Esophagus muscularis mucosa (tissue), 4 donors: Measurements from ENCODE around the gene GOLGA5. TPM values are rescaled to one million over a fixed set of nuclear protein-coding genes. Genes with fewer than 3 reads are reported as not detected.

ENCODE experiments used
- DNase-seq: peaks from one replicate; pipeline ENCODE4 v3.0.0-alpha.2; 2017; ENCODE audit errors: extremely low spot score
- H3K27ac ChIP-seq, 4 donors: fragments of 200-600 bp; sonication (generic); replicated peaks in 1 of 4; 1 replicate in 3 of 4; 2 replicates in 1 of 4; pipeline ENCODE4 v1.5.1; 2016 to 2019; ENCODE audit warnings: mild to moderate bottlenecking in 1 of 4
- H3K27me3 ChIP-seq, 4 donors: fragments of 200-600 bp; sonication (generic); one replicate each; pipeline versions ENCODE4 v1.5.1 to v1.6.0; 2016 to 2019
- H3K36me3 ChIP-seq, 4 donors: fragments of 200-600 bp; sonication (generic); one replicate each; pipeline ENCODE4 v1.5.1; 2016 to 2019
- H3K4me1 ChIP-seq, 4 donors: fragments of 200-600 bp; sonication (generic); one replicate each; pipeline ENCODE4 v1.5.1; 2016 to 2019
- H3K4me3 ChIP-seq, 4 donors: fragments of 200-600 bp; sonication (generic); 1 replicate in 2 of 4; 2 replicates in 2 of 4; pipeline ENCODE4 v1.5.1; 2016 to 2019; ENCODE audit warnings: mild to moderate bottlenecking in 4 of 4, moderate library complexity in 1 of 4
- H3K9me3 ChIP-seq, 4 donors: fragments of 200-600 bp; sonication (generic); 1 replicate in 3 of 4; 2 replicates in 1 of 4; pipeline ENCODE4 v1.5.1; 2016 to 2019
- EP300 ChIP-seq: sonication (generic); formaldehyde crosslinking; IDR thresholded peaks from one replicate; pipeline ENCODE4 v1.6.1; 2017; ENCODE audit warnings: antibody characterized with exemption
- POLR2A ChIP-seq: fragments of 450-650 bp; IDR thresholded peaks from one replicate; pipeline ENCODE4 v1.6.1; 2017; ENCODE audit warnings: antibody characterized with exemption, moderate library complexity, mild to moderate bottlenecking, low read depth
- POLR2AphosphoS5 ChIP-seq, 2 donors: sonication (generic); formaldehyde crosslinking; IDR thresholded peaks; one replicate each; pipeline ENCODE4 v1.6.1; 2017; ENCODE audit warnings: antibody characterized with exemption in 2 of 2
- WGBS: methylation state at CpG from one replicate; pipeline ENCODE4 v1.1.5; 2018; 5-methylcytosine and 5-hydroxymethylcytosine counted together
- intact Hi-C: fragments of 100-400 bp; cut with DNase I; formaldehyde crosslinking; loops from one replicate; pipeline ENCODE4 v1.15.1; 2023
- total RNA-seq, 4 donors: library from RNA; depleted of rRNA; stranded (reverse); fragments of >200 nt; gene quantifications; one replicate each; pipeline versions ENCODE4 v1.1.0 to v1.2.1, GENCODE V29; 2016
- TF ChIP-seq, protein P1 (sequence below), 3 experiments: fragments of 200-600 bp in 2 of 3; fragments of 450-650 bp in 1 of 3; sonication (generic) in 2 of 3; IDR thresholded peaks; one replicate each; pipeline ENCODE4 v1.5.1; 2017 to 2019; ENCODE audit warnings: antibody characterized with exemption in 3 of 3, mild to moderate bottlenecking in 2 of 3, moderate library complexity in 1 of 3

The GOLGA5 gene
- total RNA-seq, 4 donors from 2014 or later: 33.0 to 35.4 (median 34.3) TPM

GRCh38 chr14:92830902-92831301 lies 36.8 kb downstream of the GOLGA5 start:
- no peak overlapping the region for H3K27ac ChIP-seq
- intact Hi-C loops: no loop called here
- H3K4me3 ChIP-seq: no peak overlapping the region
- no peak for TF ChIP-seq POLR2AphosphoS5 (IDR thresholded peaks at IDR 0.05)
- TF ChIP-seq, protein P1, sequence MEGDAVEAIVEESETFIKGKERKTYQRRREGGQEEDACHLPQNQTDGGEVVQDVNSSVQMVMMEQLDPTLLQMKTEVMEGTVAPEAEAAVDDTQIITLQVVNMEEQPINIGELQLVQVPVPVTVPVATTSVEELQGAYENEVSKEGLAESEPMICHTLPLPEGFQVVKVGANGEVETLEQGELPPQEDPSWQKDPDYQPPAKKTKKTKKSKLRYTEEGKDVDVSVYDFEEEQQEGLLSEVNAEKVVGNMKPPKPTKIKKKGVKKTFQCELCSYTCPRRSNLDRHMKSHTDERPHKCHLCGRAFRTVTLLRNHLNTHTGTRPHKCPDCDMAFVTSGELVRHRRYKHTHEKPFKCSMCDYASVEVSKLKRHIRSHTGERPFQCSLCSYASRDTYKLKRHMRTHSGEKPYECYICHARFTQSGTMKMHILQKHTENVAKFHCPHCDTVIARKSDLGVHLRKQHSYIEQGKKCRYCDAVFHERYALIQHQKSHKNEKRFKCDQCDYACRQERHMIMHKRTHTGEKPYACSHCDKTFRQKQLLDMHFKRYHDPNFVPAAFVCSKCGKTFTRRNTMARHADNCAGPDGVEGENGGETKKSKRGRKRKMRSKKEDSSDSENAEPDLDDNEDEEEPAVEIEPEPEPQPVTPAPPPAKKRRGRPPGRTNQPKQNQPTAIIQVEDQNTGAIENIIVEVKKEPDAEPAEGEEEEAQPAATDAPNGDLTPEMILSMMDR (IDR thresholded peaks at IDR 0.05): no peak
- TF ChIP-seq POLR2A: no peak
- TF ChIP-seq EP300: no peak
- DNase-seq: no peak
- no peaks in the 10 kb centered on the region for H3K4me1 ChIP-seq
- H3K36me3 ChIP-seq: peaks cover 63 to 96% (median 87%) of the 10 kb centered on the region in 4 donors
- no peaks in the 10 kb centered on the region for H3K27me3 ChIP-seq
- 75% methylated on average over 2 of the region's 2 CpGs for WGBS
- H3K9me3 ChIP-seq: no peaks in the 10 kb centered on the region

GRCh38 chr14:92832137-92832700 lies 38.1 kb downstream of the GOLGA5 start:
- TF ChIP-seq POLR2A: no peak
- TF ChIP-seq, protein P1 (IDR thresholded peaks at IDR 0.05): no peak
- TF ChIP-seq POLR2AphosphoS5 (IDR thresholded peaks at IDR 0.05): no peak
- no peak for TF ChIP-seq EP300
- no peak overlapping the region for H3K4me3 ChIP-seq
- peaks cover 64 to 96% (median 86%) of the 10 kb centered on the region in 4 donors for H3K36me3 ChIP-seq
- intact Hi-C loops: no loop called here
- H3K4me1 ChIP-seq: no peaks in the 10 kb centered on the region
- H3K27me3 ChIP-seq: no peaks in the 10 kb centered on the region
- DNase-seq: no peak
- no peak overlapping the region for H3K27ac ChIP-seq
- WGBS: 54% methylated on average over 7 of the region's 7 CpGs
- no peaks in the 10 kb centered on the region for H3K9me3 ChIP-seq

- intact Hi-C loops: no loop called here
Measured at GRCh38 chr14:92841930-92842329, 47.8 kb downstream of the GOLGA5 start.

DNA sequence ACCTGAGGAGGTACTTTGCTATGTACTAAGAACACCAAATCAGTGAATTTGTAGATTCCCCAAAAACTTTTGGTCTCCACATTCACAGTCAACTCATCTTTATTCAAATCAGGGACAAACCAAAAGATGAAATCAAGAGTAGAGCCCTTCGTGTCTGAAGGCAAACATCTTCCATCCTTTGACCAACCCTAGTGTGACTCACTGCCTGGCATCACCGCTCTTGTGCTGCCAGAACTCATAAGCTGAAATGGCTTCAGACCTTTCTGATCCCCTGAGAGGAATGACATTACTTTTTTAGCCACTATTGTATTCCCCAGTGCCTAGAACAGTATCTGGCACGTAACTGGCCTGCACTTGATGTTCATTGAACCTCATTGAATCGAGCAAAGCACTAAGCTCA lies 50.1 kb downstream of the GOLGA5 start:
- Histone ChIP-seq H3K36me3 (peaks cover 2 to 26% (median 24%) of the 10 kb centered on the region in 4 donors), H3K9me3 (no peaks in the 10 kb centered on the region), H3K27ac (no peak overlapping the region), H3K4me3 (no peak overlapping the region), H3K27me3 (no peaks in the 10 kb centered on the region), H3K4me1 (peaks cover 0 to 9% (median 2%) of the 10 kb centered on the region in 4 donors)
- intact Hi-C loops: no loop called here
- no peak for DNase-seq
- WGBS: 83% methylated on average over 4 of the region's 4 CpGs
- TF ChIP-seq POLR2A (no peak), POLR2AphosphoS5 (IDR thresholded peaks at IDR 0.05) (no peak), EP300 (no peak)
- TF ChIP-seq, protein P1 (IDR thresholded peaks at IDR 0.05): no peak

More at GRCh38 chr14:92841930-92842329, 47.8 kb downstream of the GOLGA5 start:
- H3K27me3 ChIP-seq: no peaks in the 10 kb centered on the region
- H3K4me1 ChIP-seq: peaks cover 0 to 4% (median 0%) of the 10 kb centered on the region in 4 donors
- no peak for TF ChIP-seq POLR2A
- TF ChIP-seq EP300: no peak
- TF ChIP-seq POLR2AphosphoS5 (IDR thresholded peaks at IDR 0.05): no peak
- TF ChIP-seq, protein P1 (IDR thresholded peaks at IDR 0.05): no peak
- no peak overlapping the region for H3K27ac ChIP-seq
- peaks cover 15 to 49% (median 45%) of the 10 kb centered on the region in 4 donors for H3K36me3 ChIP-seq
- H3K4me3 ChIP-seq: no peak overlapping the region
- no peaks in the 10 kb centered on the region for H3K9me3 ChIP-seq
- 70% methylated on average over 4 of the region's 4 CpGs for WGBS
- DNase-seq: no peak
